ENCODE results near the gene SMIM32.

DNA sequence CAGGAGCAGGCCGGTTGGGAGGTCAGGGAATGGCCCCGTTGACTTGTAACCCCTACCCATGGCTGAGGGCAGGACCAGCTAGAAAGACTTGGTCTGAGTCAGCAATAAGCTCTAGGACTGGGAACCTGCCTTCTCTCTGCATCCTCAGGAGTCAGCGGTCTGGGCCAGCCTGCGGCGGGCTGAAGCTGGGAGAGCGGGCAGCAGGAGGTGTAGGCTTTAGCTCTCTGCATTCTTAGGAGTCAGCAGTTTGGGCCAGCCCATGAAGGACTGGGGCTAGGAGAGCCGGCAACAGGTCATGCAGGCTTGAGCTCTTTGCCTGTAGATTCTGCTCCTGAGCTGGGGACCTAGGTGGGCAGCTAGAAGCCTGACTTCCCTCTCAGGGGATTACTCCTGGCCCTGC, 6.4 kb upstream of the SMIM32 start:
- TF ChIP-seq, protein P1, sequence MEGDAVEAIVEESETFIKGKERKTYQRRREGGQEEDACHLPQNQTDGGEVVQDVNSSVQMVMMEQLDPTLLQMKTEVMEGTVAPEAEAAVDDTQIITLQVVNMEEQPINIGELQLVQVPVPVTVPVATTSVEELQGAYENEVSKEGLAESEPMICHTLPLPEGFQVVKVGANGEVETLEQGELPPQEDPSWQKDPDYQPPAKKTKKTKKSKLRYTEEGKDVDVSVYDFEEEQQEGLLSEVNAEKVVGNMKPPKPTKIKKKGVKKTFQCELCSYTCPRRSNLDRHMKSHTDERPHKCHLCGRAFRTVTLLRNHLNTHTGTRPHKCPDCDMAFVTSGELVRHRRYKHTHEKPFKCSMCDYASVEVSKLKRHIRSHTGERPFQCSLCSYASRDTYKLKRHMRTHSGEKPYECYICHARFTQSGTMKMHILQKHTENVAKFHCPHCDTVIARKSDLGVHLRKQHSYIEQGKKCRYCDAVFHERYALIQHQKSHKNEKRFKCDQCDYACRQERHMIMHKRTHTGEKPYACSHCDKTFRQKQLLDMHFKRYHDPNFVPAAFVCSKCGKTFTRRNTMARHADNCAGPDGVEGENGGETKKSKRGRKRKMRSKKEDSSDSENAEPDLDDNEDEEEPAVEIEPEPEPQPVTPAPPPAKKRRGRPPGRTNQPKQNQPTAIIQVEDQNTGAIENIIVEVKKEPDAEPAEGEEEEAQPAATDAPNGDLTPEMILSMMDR (conservative IDR thresholded peaks at IDR 0.05) = no peak
- no peak for TF ChIP-seq ZFX (IDR thresholded peaks at IDR 0.05)
